ENCODE results near the gene MRM1. TPM values are rescaled to one million over a fixed set of nuclear protein-coding genes. Genes with fewer than 3 reads are reported as not detected.

The MRM1 gene
- total and polyA plus RNA-seq, 9 of the 15 experiments (the other 6 are each of a cell fraction or from before 2014, with no cell fraction given), result 0.61 to 28.4 (median 21.5) TPM

GRCh38 chr17:36608794-36609497 is 7.6 kb downstream of the MRM1 start (continued):
- TF ChIP-seq ZBTB49 (CRISPR knock-in tag; IDR thresholded peaks at IDR 0.05; ENCODE audit: borderline replicate concordance) (no peak), ETV6 (IDR thresholded peaks at IDR 0.05; ENCODE audit: borderline replicate concordance in 1 of 2, low read depth in 2 of 2, low read length in 1 of 2) (no peak), ETV6 (CRISPR knock-in tag; IDR thresholded peaks at IDR 0.05; ENCODE audit: borderline replicate concordance) (no peak), ZNF253 (CRISPR knock-in tag; conservative IDR thresholded peaks at IDR 0.05) (no peak), ATF6 (CRISPR knock-in tag; IDR thresholded peaks at IDR 0.05) (no peak), HDAC1 (IDR thresholded peaks at IDR 0.05) (no peak), KDM1A (IDR thresholded peaks at IDR 0.05) (no peak), ZNF778 (CRISPR knock-in tag; IDR thresholded peaks at IDR 0.05) (no peak), HMGXB4 (CRISPR knock-in tag; IDR thresholded peaks at IDR 0.05) (no peak), MTA2 (IDR thresholded peaks at IDR 0.05; ENCODE audit: low read depth) (no peak), NONO (IDR thresholded peaks at IDR 0.05; ENCODE audit: low read depth in 2 of 2, low read length in 1 of 2) (no peak), ZNF764 (CRISPR knock-in tag; IDR thresholded peaks at IDR 0.05; ENCODE audit: low read depth) (no peak)
- TF ChIP-seq, protein P1, sequence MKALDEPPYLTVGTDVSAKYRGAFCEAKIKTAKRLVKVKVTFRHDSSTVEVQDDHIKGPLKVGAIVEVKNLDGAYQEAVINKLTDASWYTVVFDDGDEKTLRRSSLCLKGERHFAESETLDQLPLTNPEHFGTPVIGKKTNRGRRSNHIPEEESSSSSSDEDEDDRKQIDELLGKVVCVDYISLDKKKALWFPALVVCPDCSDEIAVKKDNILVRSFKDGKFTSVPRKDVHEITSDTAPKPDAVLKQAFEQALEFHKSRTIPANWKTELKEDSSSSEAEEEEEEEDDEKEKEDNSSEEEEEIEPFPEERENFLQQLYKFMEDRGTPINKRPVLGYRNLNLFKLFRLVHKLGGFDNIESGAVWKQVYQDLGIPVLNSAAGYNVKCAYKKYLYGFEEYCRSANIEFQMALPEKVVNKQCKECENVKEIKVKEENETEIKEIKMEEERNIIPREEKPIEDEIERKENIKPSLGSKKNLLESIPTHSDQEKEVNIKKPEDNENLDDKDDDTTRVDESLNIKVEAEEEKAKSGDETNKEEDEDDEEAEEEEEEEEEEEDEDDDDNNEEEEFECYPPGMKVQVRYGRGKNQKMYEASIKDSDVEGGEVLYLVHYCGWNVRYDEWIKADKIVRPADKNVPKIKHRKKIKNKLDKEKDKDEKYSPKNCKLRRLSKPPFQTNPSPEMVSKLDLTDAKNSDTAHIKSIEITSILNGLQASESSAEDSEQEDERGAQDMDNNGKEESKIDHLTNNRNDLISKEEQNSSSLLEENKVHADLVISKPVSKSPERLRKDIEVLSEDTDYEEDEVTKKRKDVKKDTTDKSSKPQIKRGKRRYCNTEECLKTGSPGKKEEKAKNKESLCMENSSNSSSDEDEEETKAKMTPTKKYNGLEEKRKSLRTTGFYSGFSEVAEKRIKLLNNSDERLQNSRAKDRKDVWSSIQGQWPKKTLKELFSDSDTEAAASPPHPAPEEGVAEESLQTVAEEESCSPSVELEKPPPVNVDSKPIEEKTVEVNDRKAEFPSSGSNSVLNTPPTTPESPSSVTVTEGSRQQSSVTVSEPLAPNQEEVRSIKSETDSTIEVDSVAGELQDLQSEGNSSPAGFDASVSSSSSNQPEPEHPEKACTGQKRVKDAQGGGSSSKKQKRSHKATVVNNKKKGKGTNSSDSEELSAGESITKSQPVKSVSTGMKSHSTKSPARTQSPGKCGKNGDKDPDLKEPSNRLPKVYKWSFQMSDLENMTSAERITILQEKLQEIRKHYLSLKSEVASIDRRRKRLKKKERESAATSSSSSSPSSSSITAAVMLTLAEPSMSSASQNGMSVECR (CRISPR knock-in tag; IDR thresholded peaks at IDR 0.05), result peak; percentile 48; the same call in 1 of the 2 replicates
- TF ChIP-seq, protein P2, sequence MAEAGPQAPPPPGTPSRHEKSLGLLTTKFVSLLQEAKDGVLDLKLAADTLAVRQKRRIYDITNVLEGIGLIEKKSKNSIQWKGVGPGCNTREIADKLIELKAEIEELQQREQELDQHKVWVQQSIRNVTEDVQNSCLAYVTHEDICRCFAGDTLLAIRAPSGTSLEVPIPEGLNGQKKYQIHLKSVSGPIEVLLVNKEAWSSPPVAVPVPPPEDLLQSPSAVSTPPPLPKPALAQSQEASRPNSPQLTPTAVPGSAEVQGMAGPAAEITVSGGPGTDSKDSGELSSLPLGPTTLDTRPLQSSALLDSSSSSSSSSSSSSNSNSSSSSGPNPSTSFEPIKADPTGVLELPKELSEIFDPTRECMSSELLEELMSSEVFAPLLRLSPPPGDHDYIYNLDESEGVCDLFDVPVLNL (CRISPR knock-in tag; IDR thresholded peaks at IDR 0.05; ENCODE audit: low read depth), result no peak
